ENCODE measurements around the gene DGKH.

Gene DGKH

DNA sequence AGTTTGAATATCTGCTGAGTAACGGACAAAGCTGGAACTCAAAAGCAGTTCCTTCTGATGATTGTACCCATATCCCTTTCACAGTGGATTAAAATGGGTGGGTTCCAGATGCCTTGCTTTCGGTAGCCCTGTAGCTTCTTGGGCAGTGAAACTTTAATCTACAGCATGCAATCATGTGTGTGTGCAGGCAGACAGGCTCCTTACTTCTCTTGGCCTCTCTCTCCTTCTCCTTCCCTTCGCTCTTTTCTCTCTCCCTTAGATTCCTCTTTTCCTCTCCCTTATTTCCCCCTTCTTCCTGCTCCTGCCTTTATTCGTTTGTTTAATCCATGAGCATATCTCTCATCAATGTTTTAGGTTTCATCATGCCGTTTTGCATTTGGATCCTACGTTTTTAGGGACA, 8.1 kb downstream of the DGKH start:
- H3K4me3 ChIP-seq (replicated peaks; ENCODE audit: low read depth, low read length), result no peak overlapping the region
- DNase-seq (ENCODE audit: low read depth), result no peak
- TF ChIP-seq, protein P1, sequence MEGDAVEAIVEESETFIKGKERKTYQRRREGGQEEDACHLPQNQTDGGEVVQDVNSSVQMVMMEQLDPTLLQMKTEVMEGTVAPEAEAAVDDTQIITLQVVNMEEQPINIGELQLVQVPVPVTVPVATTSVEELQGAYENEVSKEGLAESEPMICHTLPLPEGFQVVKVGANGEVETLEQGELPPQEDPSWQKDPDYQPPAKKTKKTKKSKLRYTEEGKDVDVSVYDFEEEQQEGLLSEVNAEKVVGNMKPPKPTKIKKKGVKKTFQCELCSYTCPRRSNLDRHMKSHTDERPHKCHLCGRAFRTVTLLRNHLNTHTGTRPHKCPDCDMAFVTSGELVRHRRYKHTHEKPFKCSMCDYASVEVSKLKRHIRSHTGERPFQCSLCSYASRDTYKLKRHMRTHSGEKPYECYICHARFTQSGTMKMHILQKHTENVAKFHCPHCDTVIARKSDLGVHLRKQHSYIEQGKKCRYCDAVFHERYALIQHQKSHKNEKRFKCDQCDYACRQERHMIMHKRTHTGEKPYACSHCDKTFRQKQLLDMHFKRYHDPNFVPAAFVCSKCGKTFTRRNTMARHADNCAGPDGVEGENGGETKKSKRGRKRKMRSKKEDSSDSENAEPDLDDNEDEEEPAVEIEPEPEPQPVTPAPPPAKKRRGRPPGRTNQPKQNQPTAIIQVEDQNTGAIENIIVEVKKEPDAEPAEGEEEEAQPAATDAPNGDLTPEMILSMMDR (IDR thresholded peaks at IDR 0.05; ENCODE audit: low read length, missing control alignments), result no peak

DNA sequence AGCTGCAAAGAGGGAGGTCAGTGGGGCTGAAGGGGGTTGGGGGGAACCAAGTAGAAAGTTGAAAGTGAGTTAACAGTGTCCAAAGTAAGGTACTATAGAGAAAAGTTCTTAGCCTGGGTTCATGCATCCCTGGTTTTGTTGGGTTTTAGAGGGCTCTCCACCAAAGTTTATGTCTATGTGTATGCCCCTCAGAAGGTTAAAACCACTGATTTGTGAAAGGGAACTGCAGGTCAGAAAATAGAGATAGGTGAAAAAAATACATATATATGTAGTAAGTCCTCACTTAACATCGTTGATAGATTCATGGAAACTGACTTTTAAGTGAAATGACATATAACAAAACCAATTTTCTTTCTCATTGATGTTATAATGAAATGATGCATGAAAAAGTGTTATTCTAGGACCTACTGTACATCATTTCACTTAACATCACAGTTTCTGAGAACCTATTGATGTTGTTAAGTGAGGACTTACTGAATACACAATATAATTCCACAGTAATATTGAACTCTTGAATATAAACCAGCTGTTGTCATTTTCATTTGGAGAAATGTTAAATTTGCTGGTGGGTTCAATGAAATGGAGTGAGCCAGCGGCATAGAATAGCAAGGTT, 9.6 kb downstream of the DGKH start:
- TF ChIP-seq, protein P1 (IDR thresholded peaks at IDR 0.05; ENCODE audit: low read length, missing control alignments), result no peak
- no peak for DNase-seq (ENCODE audit: low read depth)
- H3K4me3 ChIP-seq (replicated peaks; ENCODE audit: low read depth, low read length), result no peak overlapping the region

DNA sequence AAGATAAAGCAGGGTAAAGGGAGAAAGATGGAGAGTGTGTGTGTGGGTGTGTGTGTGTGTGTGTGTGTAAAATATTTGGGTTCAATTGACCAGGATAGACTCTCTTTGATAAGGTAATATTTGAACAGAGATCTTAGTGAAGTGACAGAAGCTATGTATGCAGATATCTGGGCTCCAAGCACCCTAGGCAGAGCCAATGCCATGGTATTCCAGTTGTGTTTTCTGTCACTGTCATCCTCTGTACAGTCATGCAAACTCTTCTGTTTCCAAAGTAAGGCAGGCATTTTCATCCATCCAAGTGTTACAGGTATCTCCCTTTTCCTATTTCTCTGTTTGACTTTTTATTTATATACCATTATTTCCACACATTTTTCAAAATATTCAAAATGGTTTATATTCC, 13.5 kb downstream of the DGKH start:
- no peak overlapping the region for H3K4me3 ChIP-seq (replicated peaks; ENCODE audit: low read depth, low read length)
- TF ChIP-seq, protein P1 (IDR thresholded peaks at IDR 0.05; ENCODE audit: low read length, missing control alignments), result no peak

DNA sequence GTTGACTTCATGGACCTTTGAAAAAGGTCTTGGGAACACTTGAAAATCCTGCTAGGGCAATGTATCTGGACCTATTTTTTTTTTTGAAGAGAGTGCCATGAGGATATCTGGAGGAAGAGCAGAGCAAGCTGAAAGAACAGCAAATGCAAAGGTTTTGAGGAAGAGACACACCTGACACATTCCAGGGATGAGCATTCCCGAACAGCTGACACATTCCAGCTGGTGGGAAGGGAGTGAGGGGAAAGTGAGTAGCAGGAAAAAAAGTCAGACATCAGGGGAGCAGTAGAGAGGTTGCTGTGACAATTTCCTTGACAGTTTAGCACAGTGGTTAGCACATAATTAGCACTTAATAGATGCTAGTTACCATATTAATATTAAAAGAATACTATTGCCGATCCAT, 14.7 kb downstream of the DGKH start:
- TF ChIP-seq, protein P1 (IDR thresholded peaks at IDR 0.05; ENCODE audit: low read length, missing control alignments), result no peak
- no peak for DNase-seq (ENCODE audit: low read depth)
- H3K4me3 ChIP-seq (replicated peaks; ENCODE audit: low read depth, low read length), result no peak overlapping the region

More for the DNA sequence above, 13.5 kb downstream of the DGKH start:
- DNase-seq (ENCODE audit: low read depth), result no peak

DNA sequence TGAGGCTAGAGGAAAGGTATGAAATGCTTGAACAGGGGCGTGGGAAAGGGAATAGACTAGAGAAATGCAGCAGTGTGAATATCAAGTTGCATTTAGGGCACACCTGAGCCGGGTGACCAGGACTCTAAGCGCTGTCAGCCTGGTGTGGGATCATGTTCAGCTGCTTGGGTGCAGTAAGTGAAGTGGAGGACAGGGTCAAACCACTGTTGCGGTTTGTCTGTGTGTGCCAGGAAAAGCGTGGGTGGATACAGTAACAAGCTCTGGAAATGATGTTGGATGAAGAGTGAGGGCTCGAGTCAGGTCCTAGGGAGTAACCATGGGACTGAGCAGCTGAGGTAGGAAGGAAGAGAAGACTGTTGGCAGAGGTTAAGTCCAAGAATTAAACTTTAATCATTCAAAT, 15.8 kb downstream of the DGKH start:
- DNase-seq (ENCODE audit: low read depth), result peak; percentile 79
- TF ChIP-seq, protein P1 (IDR thresholded peaks at IDR 0.05; ENCODE audit: low read length, missing control alignments), result no peak
- no peak overlapping the region for H3K4me3 ChIP-seq (replicated peaks; ENCODE audit: low read depth, low read length)

DNA sequence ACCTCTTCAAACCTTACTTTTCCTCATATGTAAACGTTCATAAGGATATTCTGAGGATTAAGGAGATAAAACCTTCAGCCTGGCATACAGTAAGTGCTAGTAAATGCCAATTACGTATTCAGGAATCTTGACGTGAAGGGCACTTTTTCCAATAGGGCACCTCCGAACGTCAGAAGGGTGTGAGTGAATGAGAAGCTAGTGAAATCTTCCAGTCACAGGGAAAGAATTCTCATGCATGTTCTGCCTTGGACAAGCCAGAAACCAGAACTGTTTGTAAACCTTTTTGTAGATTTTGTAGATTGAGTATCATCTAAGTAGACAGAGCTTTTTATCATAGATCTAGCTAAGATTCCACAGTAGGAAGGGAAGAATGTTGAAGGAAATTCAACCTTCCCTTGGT, 16.5 kb downstream of the DGKH start:
- TF ChIP-seq, protein P1 (IDR thresholded peaks at IDR 0.05; ENCODE audit: low read length, missing control alignments), result no peak
- no peak for DNase-seq (ENCODE audit: low read depth)
- no peak overlapping the region for H3K4me3 ChIP-seq (replicated peaks; ENCODE audit: low read depth, low read length)

DNA sequence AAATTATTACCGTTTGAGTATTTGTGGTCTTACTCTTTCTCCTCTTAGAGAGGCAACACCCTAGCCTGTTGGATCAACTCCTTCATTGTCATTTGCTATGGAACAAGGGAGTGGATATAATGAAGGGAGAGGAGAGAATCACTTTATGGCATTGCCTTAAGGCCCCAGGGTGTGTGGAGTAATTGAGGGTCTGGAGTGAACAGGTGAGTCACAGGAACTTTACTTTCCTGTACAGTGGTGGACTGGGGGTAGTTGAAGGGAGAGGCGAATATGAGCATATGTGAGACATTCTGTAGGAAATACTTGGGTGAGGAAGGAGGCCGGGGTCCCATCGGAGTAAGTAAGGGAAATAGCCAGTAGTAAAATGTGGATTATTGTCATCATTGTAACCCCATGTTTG, 17.0 kb downstream of the DGKH start:
- no peak overlapping the region for H3K4me3 ChIP-seq (replicated peaks; ENCODE audit: low read depth, low read length)
- TF ChIP-seq, protein P1 (IDR thresholded peaks at IDR 0.05; ENCODE audit: low read length, missing control alignments), result no peak
- DNase-seq (ENCODE audit: low read depth), result no peak

Measured in fibroblast of pulmonary artery (primary cell).